ENCODE results near the gene PLCB4.

Gene PLCB4

DNA sequence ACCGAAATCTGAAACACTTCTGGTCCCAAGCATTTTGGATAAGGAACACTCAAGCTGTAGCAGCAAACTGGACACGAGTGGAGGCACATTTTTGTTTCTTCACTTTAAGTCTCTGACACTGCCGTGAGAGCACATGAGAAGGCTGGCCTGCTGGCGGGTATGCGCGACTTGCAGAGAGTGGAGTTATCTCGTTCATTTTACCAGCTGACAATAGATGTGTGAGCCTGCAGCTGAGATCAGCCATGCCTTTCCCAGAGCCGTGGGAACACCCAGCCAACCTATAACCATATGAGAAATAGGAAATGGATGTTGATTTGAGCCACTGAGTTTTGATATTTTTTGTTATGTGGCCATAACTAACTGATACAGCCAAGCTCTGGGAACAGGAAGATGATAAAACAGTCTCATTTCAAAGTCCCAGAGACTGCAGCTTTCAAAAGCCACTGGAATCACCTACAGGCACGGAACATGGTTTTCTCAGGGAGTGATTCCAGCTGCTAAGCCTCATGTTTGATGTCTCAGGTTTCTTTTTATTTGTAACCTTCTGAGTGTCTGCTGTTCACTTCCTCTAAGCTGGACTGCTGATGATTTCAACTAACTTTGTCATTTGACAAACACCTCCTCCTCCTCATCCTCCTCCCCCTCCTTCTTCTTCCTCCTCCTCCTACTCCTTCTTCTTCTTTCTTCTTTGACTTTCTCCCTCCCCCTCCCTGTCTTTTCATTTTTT is 416.9 kb downstream of the PLCB4 start:
- no peak overlapping the region for H3K4me3 ChIP-seq (ENCODE audit: low read depth, low read length)
- DNase-seq (ENCODE audit: low read depth), result no peak
- TF ChIP-seq, protein P1, sequence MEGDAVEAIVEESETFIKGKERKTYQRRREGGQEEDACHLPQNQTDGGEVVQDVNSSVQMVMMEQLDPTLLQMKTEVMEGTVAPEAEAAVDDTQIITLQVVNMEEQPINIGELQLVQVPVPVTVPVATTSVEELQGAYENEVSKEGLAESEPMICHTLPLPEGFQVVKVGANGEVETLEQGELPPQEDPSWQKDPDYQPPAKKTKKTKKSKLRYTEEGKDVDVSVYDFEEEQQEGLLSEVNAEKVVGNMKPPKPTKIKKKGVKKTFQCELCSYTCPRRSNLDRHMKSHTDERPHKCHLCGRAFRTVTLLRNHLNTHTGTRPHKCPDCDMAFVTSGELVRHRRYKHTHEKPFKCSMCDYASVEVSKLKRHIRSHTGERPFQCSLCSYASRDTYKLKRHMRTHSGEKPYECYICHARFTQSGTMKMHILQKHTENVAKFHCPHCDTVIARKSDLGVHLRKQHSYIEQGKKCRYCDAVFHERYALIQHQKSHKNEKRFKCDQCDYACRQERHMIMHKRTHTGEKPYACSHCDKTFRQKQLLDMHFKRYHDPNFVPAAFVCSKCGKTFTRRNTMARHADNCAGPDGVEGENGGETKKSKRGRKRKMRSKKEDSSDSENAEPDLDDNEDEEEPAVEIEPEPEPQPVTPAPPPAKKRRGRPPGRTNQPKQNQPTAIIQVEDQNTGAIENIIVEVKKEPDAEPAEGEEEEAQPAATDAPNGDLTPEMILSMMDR (IDR thresholded peaks at IDR 0.05; ENCODE audit: control insufficient read depth, extremely low read depth, insufficient read depth), result no peak

DNA sequence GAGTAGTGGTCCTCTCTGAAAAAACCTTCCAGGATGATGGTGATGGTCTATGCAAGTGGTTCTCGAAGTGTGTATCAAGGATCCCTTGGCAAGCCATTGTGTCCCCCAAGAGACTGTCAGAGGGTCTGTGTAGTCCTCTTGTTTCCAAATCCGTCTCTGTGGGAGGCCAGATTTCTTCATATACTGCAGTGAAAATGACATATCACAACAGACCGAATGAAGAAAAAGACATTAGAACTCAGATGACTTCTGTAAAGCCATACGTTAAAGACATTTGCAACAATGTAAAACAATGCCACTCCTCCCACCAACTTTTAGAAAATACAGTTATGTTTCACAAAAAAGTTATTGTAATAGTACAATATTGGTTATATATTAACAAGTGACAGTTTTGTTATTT is 418.3 kb downstream of the PLCB4 start:
- H3K4me3 ChIP-seq (ENCODE audit: low read depth, low read length), result no peak overlapping the region
- no peak for DNase-seq (ENCODE audit: low read depth)
- TF ChIP-seq, protein P1 (IDR thresholded peaks at IDR 0.05; ENCODE audit: control insufficient read depth, extremely low read depth, insufficient read depth), result no peak

DNA sequence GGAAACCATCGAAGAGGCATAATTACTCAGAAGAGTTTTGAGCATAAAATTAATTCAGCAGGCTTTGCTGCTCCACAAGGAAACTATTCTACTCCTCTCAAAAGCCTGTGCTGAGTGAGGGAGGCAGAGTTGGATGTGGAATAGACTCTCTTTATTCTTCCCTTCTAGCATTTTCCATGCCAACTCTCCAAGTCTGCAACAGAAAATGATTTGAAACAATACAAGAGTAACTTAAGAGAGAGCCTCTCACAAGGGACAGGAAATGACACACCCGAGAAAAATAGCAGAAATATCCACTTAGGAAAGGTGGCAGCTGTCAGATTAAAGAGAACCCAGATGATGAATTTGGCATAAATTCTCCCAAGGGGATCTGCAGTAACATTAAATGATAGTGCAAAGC is 419.2 kb downstream of the PLCB4 start:
- TF ChIP-seq, protein P1 (IDR thresholded peaks at IDR 0.05; ENCODE audit: control insufficient read depth, extremely low read depth, insufficient read depth), result no peak
- no peak for DNase-seq (ENCODE audit: low read depth)
- H3K4me3 ChIP-seq (ENCODE audit: low read depth, low read length), result no peak overlapping the region

DNA sequence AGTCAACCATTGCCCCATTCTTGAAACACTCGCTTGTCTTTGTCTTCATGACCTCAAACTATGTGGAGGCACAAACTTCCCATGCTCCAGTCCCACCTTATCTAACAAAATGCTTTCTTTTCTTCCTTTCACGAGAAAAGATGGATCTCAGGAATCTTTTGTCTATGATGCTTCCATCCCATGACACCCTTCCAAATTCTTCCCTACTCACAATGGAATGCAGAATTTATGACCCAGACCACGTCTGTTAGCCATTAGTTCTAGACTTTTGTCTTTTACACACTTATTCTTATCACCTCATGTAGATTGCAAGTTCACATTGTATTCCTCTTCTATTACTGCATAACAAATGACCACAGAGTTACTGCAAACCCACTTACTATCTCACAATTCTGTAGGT is 421.3 kb downstream of the PLCB4 start:
- DNase-seq (ENCODE audit: low read depth), result no peak
- TF ChIP-seq, protein P1 (IDR thresholded peaks at IDR 0.05; ENCODE audit: control insufficient read depth, extremely low read depth, insufficient read depth), result no peak
- no peak overlapping the region for H3K4me3 ChIP-seq (ENCODE audit: low read depth, low read length)

DNA sequence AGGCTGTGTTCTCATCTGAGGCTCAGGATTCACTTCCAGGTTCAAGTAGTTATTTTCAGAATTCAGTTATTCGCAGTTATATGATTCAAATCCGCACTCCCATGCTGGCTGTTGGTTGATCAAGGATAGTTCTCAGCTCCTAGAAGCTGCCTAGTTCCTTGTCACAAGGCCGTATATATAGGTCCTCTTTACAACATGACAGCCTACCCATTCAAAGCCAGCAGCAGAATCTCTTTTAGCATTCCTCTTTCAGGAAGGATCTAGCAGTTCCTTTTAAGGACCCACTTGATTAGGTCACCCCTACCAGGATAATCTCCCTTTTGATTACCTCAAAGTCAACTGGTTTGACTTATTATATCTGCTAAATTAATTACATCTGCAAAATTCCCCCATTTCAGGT is 421.7 kb downstream of the PLCB4 start:
- TF ChIP-seq, protein P1 (IDR thresholded peaks at IDR 0.05; ENCODE audit: control insufficient read depth, extremely low read depth, insufficient read depth), result no peak
- DNase-seq (ENCODE audit: low read depth), result no peak
- no peak overlapping the region for H3K4me3 ChIP-seq (ENCODE audit: low read depth, low read length)

DNA sequence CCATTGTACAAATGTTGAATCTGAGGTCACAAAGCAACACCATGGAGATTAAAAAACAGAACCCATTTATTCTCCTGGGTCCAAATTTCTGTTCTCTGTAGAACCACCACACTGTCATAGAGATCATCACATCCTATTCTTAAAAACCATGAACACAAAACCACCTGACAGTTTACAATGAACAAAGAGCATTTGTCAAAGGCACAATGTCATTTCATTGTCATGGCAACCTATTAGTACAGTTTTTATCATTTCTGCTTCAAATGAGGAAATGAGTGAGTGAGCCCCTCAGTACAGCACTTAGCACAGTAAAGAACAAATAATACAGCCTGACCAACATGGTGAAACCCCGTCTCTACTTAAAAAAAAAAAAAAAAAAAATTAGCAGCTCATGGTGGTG is 422.4 kb downstream of the PLCB4 start:
- no peak for DNase-seq (ENCODE audit: low read depth)
- H3K4me3 ChIP-seq (ENCODE audit: low read depth, low read length), result no peak overlapping the region
- TF ChIP-seq, protein P1 (IDR thresholded peaks at IDR 0.05; ENCODE audit: control insufficient read depth, extremely low read depth, insufficient read depth), result no peak

DNA sequence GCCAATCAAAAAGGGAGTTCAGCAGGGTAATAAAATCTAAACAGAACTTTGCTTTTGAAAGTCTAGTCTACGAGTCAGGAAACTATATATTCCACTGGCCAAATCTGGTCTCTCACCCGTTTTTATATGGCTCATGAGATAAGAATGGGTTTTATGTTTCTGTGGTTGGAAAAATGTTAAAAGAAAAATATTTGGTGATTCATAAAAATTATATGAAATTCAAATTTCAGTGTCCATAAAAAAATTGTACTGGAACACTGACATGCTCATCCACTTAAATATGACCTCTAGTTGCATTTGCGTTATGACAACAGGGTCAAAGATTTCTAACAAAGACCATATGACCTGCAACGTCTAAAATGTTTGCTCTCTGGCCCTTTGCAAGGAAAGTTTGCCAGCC is 423.2 kb downstream of the PLCB4 start:
- no peak for DNase-seq (ENCODE audit: low read depth)
- H3K4me3 ChIP-seq (ENCODE audit: low read depth, low read length), result no peak overlapping the region
- TF ChIP-seq, protein P1 (IDR thresholded peaks at IDR 0.05; ENCODE audit: control insufficient read depth, extremely low read depth, insufficient read depth), result no peak
